ENCODE data around the gene EIF3D. TPM values are rescaled to one million over a fixed set of nuclear protein-coding genes. Genes with fewer than 3 reads are reported as not detected.
A peak's percentile ranks its signal among the peaks of the same experiment; 100 is the strongest.

EIF3D gene
- total RNA-seq, 1 donor, result 265 TPM

GRCh38 chr22:36492109-36492508 is 36.9 kb downstream of the EIF3D start:
- TF ChIP-seq CTCF (IDR thresholded peaks at IDR 0.05; ENCODE audit: insufficient read depth, low read depth, low read length), result no peak
- DNase-seq (ENCODE audit: low read depth), result no peak
- no peak overlapping the region for H3K4me3 ChIP-seq (ENCODE audit: low read depth, low read length)

DNA sequence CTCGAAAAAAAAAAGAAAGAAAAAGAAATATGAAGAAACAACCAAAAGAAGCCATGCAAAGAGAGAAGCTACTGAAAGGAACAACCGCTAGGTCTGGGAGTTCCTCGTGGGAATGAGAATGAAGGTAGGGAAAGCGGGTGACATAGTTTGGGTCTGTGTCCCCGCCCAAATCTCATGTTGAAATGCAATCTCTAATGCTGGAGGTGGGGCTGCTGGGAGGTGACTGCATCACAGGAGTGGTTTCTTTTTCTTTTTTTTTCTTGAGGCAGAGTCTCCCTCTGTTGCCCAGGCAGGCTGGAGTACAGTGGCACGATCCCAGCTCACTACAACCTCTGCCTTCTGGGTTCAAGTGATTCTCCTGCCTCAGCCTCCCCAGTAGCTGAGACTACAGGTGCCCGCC is 37.8 kb downstream of the EIF3D start:
- H3K4me3 ChIP-seq (ENCODE audit: low read depth, low read length), result no peak overlapping the region
- no peak for DNase-seq (ENCODE audit: low read depth)
- TF ChIP-seq CTCF (IDR thresholded peaks at IDR 0.05; ENCODE audit: insufficient read depth, low read depth, low read length), result no peak

DNA sequence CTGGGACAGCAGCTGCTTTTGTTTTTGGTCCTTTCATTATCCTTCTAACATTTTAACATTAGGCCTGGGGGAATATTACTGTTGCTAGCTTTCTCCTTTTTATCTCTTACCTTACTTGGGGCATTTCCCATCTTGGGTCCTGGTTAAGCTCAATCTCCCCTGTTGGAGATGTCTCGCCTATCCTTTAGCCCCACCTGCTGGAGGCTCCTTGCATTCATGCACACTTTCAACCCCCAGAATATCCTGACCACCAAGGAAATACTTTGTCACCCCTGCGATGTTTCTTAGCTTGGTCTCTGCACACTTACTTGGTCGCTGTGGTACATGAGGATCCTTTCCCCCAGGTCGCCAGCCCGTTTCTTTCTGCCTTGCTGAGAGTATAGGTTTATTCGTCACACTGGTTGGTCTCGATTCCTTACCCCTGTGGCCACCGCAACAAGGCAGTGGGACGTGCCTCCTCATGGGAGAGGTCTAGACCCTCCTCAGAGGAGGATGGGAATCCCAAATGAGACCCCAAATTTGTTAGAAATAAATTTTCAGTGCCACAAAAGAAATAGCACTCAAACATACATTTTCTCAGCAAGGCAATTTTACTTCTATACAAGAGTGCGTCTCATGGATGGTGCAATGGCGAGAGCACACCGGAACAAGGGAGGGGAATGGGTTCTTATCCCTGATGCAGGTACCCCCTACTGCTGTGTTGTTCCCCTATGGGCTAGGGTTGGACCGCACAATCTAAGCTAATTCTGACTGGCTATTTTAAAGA is 42.2 kb downstream of the EIF3D start:
- H3K4me3 ChIP-seq (ENCODE audit: low read depth, low read length), result no peak overlapping the region
- peak; percentile 92 for TF ChIP-seq CTCF (IDR thresholded peaks at IDR 0.05; ENCODE audit: insufficient read depth, low read depth, low read length)
- peak; percentile 74 for DNase-seq (ENCODE audit: low read depth)

- peak within 1 kb of the TSS; percentile 80 for H3K4me3 ChIP-seq (ENCODE audit: low read depth, low read length)
- peak; percentile 97 for DNase-seq (ENCODE audit: low read depth)
- TF ChIP-seq CTCF (IDR thresholded peaks at IDR 0.05; ENCODE audit: insufficient read depth, low read depth, low read length), result no peak
These were observed 47.4 kb downstream of the EIF3D start, which contains the start of gene TXN2 for GRCh38 chr22:36481393-36482168. TSS of gene TXN2 (minus strand) at chr22:36481640. CDS start at chr22:36480837, 803 bp downstream.

- no peak for TF ChIP-seq CTCF (IDR thresholded peaks at IDR 0.05; ENCODE audit: insufficient read depth, low read depth, low read length)
- DNase-seq (ENCODE audit: low read depth), result no peak
- H3K4me3 ChIP-seq (ENCODE audit: low read depth, low read length), result peak overlapping the region; percentile 80
These were observed 48.0 kb downstream of the EIF3D start for GRCh38 chr22:36480941-36481392.

DNA sequence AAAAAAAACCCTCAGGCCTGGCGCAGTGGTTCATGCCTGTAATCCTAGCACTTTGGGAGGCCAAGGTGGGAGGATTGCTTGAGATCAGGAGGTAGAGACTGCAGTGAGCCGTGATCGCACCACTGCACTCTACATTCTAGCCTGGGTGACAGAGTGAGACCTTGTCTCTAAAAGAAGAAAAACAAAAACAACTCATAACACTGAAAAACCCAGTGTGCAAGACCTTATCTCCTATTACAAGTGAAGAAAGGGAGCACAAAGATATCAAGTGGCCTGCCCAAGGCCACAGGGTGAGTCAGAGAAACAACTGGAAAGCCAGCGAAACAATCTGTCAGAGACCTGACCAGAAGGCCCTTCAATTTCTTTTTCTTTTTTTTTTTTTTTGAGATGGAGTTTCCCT is 50.0 kb downstream of the EIF3D start:
- no peak for TF ChIP-seq CTCF (IDR thresholded peaks at IDR 0.05; ENCODE audit: insufficient read depth, low read depth, low read length)
- no peak for DNase-seq (ENCODE audit: low read depth)

More for the DNA sequence above, 50.0 kb downstream of the EIF3D start:
- no peak overlapping the region for H3K4me3 ChIP-seq (ENCODE audit: low read depth, low read length)
